T follicular helper cell (primary cell): ENCODE measurements around the gene PLEKHM1.

Source experiments
- DNase-seq: peaks from one replicate; pipeline ENCODE4 v3.0.0-alpha.2; 2020; ENCODE audit warnings: low read depth

PLEKHM1 gene

GRCh38 chr17:45398800-45399199, 91.7 kb downstream of the PLEKHM1 start:
- DNase-seq, result no peak

GRCh38 chr17:45397796-45398195, 92.7 kb downstream of the PLEKHM1 start:
- no peak for DNase-seq

- DNase-seq, result no peak
Observed at GRCh38 chr17:45396496-45397205, 93.9 kb downstream of the PLEKHM1 start.

GRCh38 chr17:45395569-45396415, 94.7 kb downstream of the PLEKHM1 start:
- no peak for DNase-seq

GRCh38 chr17:45394913-45395568, 95.5 kb downstream of the PLEKHM1 start:
- DNase-seq, result peak; percentile 14

GRCh38 chr17:45394564-45394912, 96.0 kb downstream of the PLEKHM1 start:
- no peak for DNase-seq

- no peak for DNase-seq
Observed at GRCh38 chr17:45394091-45394490, 96.4 kb downstream of the PLEKHM1 start.

- DNase-seq, result no peak
Observed at GRCh38 chr17:45393411-45393810, 97.1 kb downstream of the PLEKHM1 start.

GRCh38 chr17:45391918-45392317, 98.6 kb downstream of the PLEKHM1 start:
- DNase-seq, result no peak

GRCh38 chr17:45391291-45391690, 99.2 kb downstream of the PLEKHM1 start:
- DNase-seq, result no peak

GRCh38 chr17:45389354-45389753, 101.2 kb downstream of the PLEKHM1 start:
- DNase-seq, result no peak

- no peak for DNase-seq
Observed at GRCh38 chr17:45388604-45389325, 101.8 kb downstream of the PLEKHM1 start.

- DNase-seq, result no peak
Observed at GRCh38 chr17:45387739-45388138, 102.8 kb downstream of the PLEKHM1 start.

GRCh38 chr17:45386178-45386577, 104.3 kb downstream of the PLEKHM1 start:
- DNase-seq, result no peak
